IPS DF 6.9 (cell line): ENCODE results near the gene MMP12.
"Not testable (repeated sequence)": the region's sequence is repeated elsewhere in the genome, so short reads cannot be mapped to it uniquely, and the experiment has no call there.

Experiments used
- DNase-seq: peaks from one replicate; pipeline ENCODE4 v3.0.0-alpha.2; 2013; ENCODE audit warnings: low read depth, low spot score
- H3K27ac ChIP-seq: one replicate; pipeline ENCODE4 v1.5.1; 2013; ENCODE audit warnings: low read length, control low read depth
- H3K27me3 ChIP-seq: 2 replicates; pipeline ENCODE4 v1.6.1; 2013; ENCODE audit warnings: mild to moderate bottlenecking, low read length; ENCODE audit not compliant: control insufficient read depth, insufficient read depth
- H3K36me3 ChIP-seq: 2 replicates; pipeline ENCODE4 v1.6.1; 2013; ENCODE audit warnings: low read length; ENCODE audit not compliant: control insufficient read depth, insufficient read depth
- H3K4me1 ChIP-seq: 2 replicates; pipeline ENCODE4 v1.6.1; 2013; ENCODE audit warnings: low read length; ENCODE audit not compliant: control insufficient read depth, insufficient read depth
- H3K4me3 ChIP-seq: 2 replicates; pipeline ENCODE4 v1.5.1; 2013; ENCODE audit warnings: mild to moderate bottlenecking, low read length
- H3K9me3 ChIP-seq: 2 replicates; pipeline ENCODE4 v1.6.1; 2013; ENCODE audit warnings: low read length, inconsistent platforms; ENCODE audit not compliant: control insufficient read depth, insufficient read depth
- WGBS: extraction: QIAGEN DNeasy Blood & Tissue Kit; methylation state at CpG from one replicate; pipeline ENCODE4 v1.1.7; 2013; ENCODE audit warnings: mixed read lengths, missing lambda C conversion rate; ENCODE audit not compliant: insufficient read length, insufficient coverage; 5-methylcytosine and 5-hydroxymethylcytosine counted together

Gene MMP12

DNA sequence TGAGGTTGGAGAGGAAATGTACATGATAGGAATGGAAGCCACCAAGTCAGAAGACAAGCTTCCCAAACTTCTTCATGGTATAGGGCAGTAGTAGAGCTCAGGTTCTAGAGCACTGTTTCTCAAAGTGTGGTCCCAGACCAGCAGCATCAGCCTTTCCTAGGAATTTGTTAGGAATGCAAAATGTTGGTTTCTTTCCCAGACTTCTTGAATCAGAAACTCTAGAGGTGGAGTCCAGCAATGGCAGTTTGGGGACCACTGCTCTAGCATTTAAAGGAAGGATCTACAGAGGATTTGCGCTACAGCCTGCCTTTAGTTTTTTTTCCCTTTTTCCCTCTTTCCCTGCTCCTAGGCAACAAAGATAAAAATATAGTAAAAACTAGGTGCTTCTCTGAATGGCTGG lies 17.0 kb upstream of the MMP12 start:
- no peak for DNase-seq
- WGBS = no CpG with 5 or more reads among the region's 1 CpG

DNA sequence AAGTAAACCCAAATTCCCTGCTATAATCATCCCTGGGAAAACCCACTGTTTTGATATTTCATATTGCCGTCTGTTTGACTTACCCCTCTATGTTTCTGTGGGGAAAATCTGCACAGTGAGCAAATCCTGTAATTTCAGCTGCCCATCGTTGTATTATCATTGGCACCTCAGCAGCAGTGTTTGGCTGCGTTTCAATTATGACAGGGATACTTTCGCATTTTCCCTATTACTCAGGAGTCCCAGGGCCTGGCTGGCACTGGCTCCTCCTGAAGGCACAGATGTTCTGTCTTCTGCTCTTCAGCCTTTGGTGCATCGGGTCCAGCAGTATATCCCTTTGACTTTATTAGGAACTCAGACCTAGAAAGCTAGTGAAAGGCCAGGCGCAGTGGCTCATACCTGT lies 12.2 kb upstream of the MMP12 start:
- no CpG with 5 or more reads among the region's 6 CpGs for WGBS
- DNase-seq = no peak
- H3K4me1 ChIP-seq = no peaks in the 10 kb centered on the region
- no peaks in the 10 kb centered on the region for H3K36me3 ChIP-seq
- no peaks in the 10 kb centered on the region for H3K9me3 ChIP-seq
- no peaks in the 10 kb centered on the region for H3K27me3 ChIP-seq
- no peak overlapping the region for H3K4me3 ChIP-seq
- H3K27ac ChIP-seq = no peak overlapping the region

More for the DNA sequence above, 17.0 kb upstream of the MMP12 start:
- Histone ChIP-seq H3K36me3 (no peaks in the 10 kb centered on the region), H3K4me1 (no peaks in the 10 kb centered on the region), H3K9me3 (no peaks in the 10 kb centered on the region), H3K27me3 (no peaks in the 10 kb centered on the region), H3K27ac (no peak overlapping the region), H3K4me3 (no peak overlapping the region)

DNA sequence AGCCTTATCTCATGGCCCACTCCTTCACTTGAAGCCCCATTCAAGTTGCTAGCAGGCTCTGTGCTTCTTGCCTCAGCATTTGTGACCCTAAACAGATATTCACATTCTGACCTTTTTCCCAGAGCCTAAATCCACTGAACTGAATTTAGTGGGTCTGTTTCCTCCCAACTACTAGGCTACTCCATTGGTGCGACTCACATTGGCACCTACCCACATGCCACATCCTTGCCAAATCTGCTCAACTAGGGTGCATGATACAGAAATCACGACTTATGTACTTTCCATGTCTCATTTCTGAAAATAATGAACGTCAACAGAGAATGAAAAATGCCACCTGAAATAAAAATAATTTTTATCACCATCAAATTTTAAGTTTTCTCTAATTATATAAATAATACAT lies 8.4 kb upstream of the MMP12 start:
- 100% methylated on average over 1 of the region's 3 CpGs for WGBS
- H3K4me1 ChIP-seq = no peaks in the 10 kb centered on the region
- no peaks in the 10 kb centered on the region for H3K36me3 ChIP-seq
- DNase-seq = no peak
- H3K27me3 ChIP-seq = no peaks in the 10 kb centered on the region
- no peak overlapping the region for H3K4me3 ChIP-seq
- H3K27ac ChIP-seq = no peak overlapping the region
- H3K9me3 ChIP-seq = no peaks in the 10 kb centered on the region

DNA sequence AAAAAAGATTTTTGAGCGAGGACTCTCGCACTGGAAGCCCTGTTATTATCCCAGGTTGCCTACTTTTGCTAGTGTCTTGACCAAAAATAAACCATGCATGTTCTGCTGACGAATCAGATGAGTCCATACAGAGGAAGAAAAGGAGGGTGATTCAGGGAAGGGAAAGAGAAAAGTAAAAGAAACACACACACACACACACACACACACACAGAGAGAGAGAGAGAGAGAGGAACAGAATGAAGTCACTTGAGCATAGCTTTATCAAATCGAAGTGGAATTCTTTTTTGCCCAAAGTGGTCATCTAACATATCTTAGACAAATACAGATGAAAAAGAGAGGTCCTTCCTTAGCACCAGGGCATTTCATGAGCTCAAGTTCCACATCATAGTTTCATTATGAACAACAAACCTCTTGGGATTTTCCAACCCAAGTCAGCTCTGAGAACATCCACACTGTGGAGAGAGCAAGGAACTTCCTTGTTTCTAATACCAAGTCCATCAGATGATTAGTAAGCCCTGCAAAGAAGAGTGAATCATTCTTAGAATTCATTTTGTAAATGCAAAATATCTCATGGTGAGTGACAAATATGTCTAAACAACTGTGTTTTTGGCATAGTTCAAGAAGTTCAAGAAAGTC lies 7.7 kb upstream of the MMP12 start:
- Histone ChIP-seq H3K27ac (no peak overlapping the region), H3K27me3 (no peaks in the 10 kb centered on the region), H3K4me1 (no peaks in the 10 kb centered on the region), H3K4me3 (no peak overlapping the region), H3K9me3 (no peaks in the 10 kb centered on the region), H3K36me3 (no peaks in the 10 kb centered on the region)
- WGBS = no CpG with 5 or more reads among the region's 4 CpGs
- DNase-seq = no peak

DNA sequence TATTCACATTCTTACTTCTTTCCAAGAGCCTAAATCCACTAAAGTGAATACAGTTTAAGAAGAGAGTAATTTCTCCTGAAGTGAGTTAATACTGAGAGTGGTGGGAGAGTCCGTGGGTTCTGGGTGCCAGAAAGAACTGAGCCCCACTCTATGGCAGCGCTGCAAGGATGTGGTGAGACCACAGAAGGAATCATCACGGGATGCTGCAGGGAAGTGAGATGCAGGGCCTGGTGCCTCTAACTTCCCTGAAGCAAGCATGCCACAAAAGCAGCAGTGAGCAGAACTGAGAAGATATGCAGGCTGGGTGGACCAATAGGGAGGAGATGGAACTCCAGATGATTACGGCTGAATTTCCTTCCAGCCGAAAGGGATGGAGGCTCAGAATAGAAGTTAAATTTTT lies 5.0 kb upstream of the MMP12 start:
- DNase-seq = no peak
- no peak overlapping the region for H3K4me3 ChIP-seq
- no peaks in the 10 kb centered on the region for H3K9me3 ChIP-seq
- no CpG with 5 or more reads among the region's 5 CpGs for WGBS
- no peaks in the 10 kb centered on the region for H3K27me3 ChIP-seq
- no peak overlapping the region for H3K27ac ChIP-seq
- H3K36me3 ChIP-seq = no peaks in the 10 kb centered on the region
- no peaks in the 10 kb centered on the region for H3K4me1 ChIP-seq

DNA sequence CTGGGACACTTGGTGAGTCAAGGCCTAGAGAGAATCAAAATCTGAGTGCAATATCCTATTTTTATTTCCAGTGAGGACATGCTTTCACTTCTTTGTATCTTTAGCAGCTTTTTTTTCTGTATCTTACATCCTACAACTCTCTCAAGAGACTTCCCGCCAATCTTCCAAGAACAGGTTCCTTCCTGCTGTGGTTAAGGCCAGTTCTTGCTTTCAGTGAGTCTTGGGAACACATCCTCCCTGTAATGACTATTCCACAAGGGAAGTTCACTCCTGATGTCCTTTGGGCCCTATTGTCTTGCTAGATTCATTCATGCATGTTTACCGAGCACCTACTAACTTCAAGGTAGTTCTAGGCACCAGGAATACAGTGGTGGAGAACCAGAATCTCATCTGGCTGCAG lies 3.8 kb upstream of the MMP12 start:
- Histone ChIP-seq H3K36me3 (no peaks in the 10 kb centered on the region), H3K27me3 (no peaks in the 10 kb centered on the region), H3K9me3 (no peaks in the 10 kb centered on the region), H3K27ac (no peak overlapping the region), H3K4me1 (no peaks in the 10 kb centered on the region), H3K4me3 (no peak overlapping the region)
- WGBS = no CpG with 5 or more reads among the region's 2 CpGs
- no peak for DNase-seq

DNA sequence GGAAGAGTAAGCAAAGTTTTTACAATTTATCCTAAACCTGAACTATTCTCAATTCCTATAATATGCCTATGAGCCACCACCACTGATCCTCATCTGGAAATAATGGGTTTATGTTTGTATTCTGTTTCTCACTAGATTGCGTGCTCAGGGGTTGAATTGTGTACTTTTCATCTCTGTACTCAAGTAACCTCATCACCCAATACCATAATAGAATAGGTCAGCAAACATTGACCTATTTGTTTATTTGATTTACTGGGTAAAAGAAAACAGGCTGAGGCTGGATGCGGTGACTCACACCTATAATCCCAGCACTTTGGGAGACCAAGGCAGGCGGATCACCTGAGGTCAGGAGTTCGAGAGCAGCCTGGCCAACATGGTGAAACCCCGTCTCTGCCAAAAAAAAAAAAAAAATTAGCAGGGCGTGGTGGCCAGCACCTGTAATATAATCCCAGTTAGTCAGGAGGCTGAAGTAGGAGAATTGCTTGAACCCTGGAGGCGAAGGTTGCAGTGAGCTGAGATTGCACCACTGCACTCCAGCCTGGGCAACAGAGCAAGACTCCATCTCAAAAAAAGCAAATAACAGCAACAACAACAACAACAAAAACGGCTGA lies 5.3 kb downstream of the MMP12 start:
- H3K27ac ChIP-seq, DNase-seq, H3K9me3 ChIP-seq, H3K27me3 ChIP-seq, H3K36me3 ChIP-seq, H3K4me1 ChIP-seq, H3K4me3 ChIP-seq: not testable (repeated sequence)
- no CpG with 5 or more reads among the region's 8 CpGs for WGBS

DNA sequence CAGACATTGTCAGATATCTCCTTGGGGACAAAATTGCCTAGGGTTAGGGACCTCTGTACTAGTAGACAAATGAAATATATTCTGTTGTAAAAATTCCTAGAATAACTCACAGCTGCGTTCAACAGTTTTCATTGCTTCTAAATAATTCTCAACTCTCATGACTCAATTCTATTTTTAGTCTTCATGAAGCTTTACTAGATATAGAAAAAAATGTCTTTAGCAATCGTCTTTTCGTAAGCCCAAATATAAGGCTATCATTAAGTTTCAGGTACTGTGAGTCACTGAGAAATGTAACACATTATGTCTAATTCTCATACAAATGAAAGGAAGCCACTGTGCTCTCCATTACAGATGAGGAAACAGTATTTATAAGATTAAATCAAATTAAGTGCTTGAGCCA lies 6.4 kb downstream of the MMP12 start:
- no peak overlapping the region for H3K4me3 ChIP-seq
- no peak for DNase-seq
- H3K27me3 ChIP-seq = no peaks in the 10 kb centered on the region
- H3K9me3 ChIP-seq = no peaks in the 10 kb centered on the region
- H3K36me3 ChIP-seq = no peaks in the 10 kb centered on the region
- H3K4me1 ChIP-seq = no peaks in the 10 kb centered on the region
- no CpG with 5 or more reads among the region's 3 CpGs for WGBS
- no peak overlapping the region for H3K27ac ChIP-seq

DNA sequence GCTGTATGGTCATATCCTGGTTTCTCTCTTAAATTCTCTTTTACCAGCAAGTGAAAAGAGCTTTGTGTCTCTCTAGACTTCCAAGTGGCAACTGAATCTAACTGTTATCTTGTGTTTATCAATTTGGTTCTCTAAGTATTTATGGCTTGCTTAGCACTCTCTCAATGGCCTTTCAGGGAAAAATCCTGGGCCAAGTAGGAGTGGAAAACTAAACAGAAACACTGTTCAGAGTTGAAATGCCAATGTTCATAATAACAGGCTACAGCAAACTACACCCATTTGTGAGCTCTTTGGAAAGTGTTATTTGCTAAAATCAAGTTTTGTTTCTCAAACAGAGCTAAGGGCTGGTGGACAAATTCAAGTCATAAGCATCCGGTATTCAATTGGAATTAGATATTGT lies 10.1 kb downstream of the MMP12 start:
- Histone ChIP-seq H3K27me3 (no peaks in the 10 kb centered on the region), H3K9me3 (no peaks in the 10 kb centered on the region), H3K27ac (no peak overlapping the region), H3K4me1 (no peaks in the 10 kb centered on the region), H3K4me3 (no peak overlapping the region), H3K36me3 (no peaks in the 10 kb centered on the region)
- no peak for DNase-seq
- WGBS = no CpG with 5 or more reads among the region's 1 CpG

DNA sequence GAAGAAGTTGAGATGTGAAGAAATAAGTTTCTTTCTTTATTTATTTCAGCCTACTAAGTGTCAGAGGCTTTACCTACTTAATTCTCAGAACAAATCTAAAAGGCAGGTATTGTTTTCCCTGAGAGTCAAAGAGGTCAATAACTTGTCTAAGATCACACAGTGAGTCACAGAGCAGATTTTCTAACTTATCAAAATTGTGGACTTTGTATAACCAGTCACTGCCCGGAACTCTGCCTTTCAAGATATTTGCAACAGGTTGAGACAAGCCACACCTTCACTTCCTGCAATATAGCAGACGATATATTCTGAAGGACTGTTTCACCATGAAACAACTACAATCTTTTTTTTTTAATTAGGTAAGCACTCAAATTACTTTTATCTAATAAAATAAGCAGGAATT lies 20.8 kb downstream of the MMP12 start:
- WGBS = no CpG with 5 or more reads among the region's 2 CpGs
- Histone ChIP-seq H3K9me3 (no peaks in the 10 kb centered on the region), H3K36me3 (no peaks in the 10 kb centered on the region), H3K27me3 (no peaks in the 10 kb centered on the region), H3K4me1 (no peaks in the 10 kb centered on the region), H3K27ac (no peak overlapping the region), H3K4me3 (no peak overlapping the region)
- no peak for DNase-seq

DNA sequence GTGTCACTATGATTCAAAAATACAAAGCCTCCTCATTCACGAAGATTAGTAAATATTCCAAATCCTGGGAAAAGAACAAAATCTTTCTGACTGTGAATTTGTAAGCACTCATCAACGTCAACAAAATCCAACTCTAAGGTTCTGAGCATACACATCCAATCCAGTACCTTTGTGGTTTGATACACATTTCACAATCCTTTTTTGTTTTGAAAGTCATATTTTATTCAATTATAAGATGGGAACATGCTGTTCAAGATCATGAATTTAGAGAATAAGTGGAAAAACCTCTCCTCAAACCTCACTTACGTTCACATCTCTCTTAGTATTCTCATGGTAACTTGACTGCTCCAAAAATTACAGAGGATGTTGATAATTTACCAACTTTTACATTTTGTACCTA lies 21.7 kb downstream of the MMP12 start:
- no peak for DNase-seq
- H3K27ac ChIP-seq = no peak overlapping the region
- H3K9me3 ChIP-seq = no peaks in the 10 kb centered on the region
- no peaks in the 10 kb centered on the region for H3K36me3 ChIP-seq
- H3K4me1 ChIP-seq = no peaks in the 10 kb centered on the region
- no peaks in the 10 kb centered on the region for H3K27me3 ChIP-seq
- WGBS = no CpG with 5 or more reads among the region's 3 CpGs
- no peak overlapping the region for H3K4me3 ChIP-seq
